Tibial artery (tissue), 4 donors: Measurements from ENCODE around the gene CDK5RAP2.
A peak's percentile ranks its signal among the peaks of the same experiment; 100 is the strongest.

ENCODE experiments used
- DNase-seq, 2 donors: peaks; one replicate each; pipeline ENCODE4 v3.0.0-alpha.2; 2019
- H3K27ac ChIP-seq, 2 donors: fragments of 200-600 bp; sonication (generic) in 1 of 2; 1 replicate in 1 of 2; 2 replicates in 1 of 2; pipeline ENCODE4 v1.5.1; 2018 to 2019; ENCODE audit warnings: mild to moderate bottlenecking in 1 of 2
- H3K27me3 ChIP-seq, 2 donors: fragments of 200-600 bp; sonication (generic) in 1 of 2; one replicate each; pipeline versions ENCODE4 v1.5.1 to v1.6.0; 2016 to 2019
- H3K36me3 ChIP-seq, 3 donors: fragments of 200-600 bp; sonication (generic) in 2 of 3; one replicate each; pipeline ENCODE4 v1.5.1; 2016 to 2019; ENCODE audit warnings: mild to moderate bottlenecking in 2 of 3
- H3K4me1 ChIP-seq, 4 donors: fragments of 200-600 bp; sonication (generic) in 2 of 4; 1 replicate in 3 of 4; 2 replicates in 1 of 4; pipeline ENCODE4 v1.5.1; 2016 to 2019
- H3K4me3 ChIP-seq, 2 donors: fragments of 200-600 bp; sonication (generic) in 1 of 2; 1 replicate in 1 of 2; 2 replicates in 1 of 2; pipeline ENCODE4 v1.5.1; 2018 to 2019; ENCODE audit warnings: mild to moderate bottlenecking in 2 of 2
- H3K9me3 ChIP-seq, 3 donors: fragments of 200-600 bp; sonication (generic) in 1 of 3; one replicate each; pipeline ENCODE4 v1.5.1; 2016 to 2019
- CTCF ChIP-seq, 2 experiments: fragments of 200-600 bp in 1 of 2; fragments of 450-650 bp in 1 of 2; IDR thresholded peaks; one replicate each; pipeline ENCODE4 v1.5.1; 2017 to 2019; ENCODE audit warnings: antibody characterized with exemption in 2 of 2, mild to moderate bottlenecking in 1 of 2, moderate library complexity in 1 of 2
- intact Hi-C: fragments of 100-400 bp; cut with DNase I; formaldehyde crosslinking; loops from one replicate; pipeline ENCODE4 v1.15.0; 2023; ENCODE audit warnings: low total_unique reads

Gene CDK5RAP2

GRCh38 chr9:120625222-120625621 lies 45.3 kb upstream of the CDK5RAP2 start:
- intact Hi-C loops = no loop called here
- TF ChIP-seq CTCF (IDR thresholded peaks at IDR 0.05) = no peak
- Histone ChIP-seq H3K4me3 (no peak overlapping the region), H3K4me1 (no peaks in the 10 kb centered on the region), H3K9me3 (no peaks in the 10 kb centered on the region), H3K27me3 (no peaks in the 10 kb centered on the region), H3K27ac (no peak overlapping the region), H3K36me3 (no peaks in the 10 kb centered on the region)
- no peak for DNase-seq

GRCh38 chr9:120622790-120623189 lies 42.8 kb upstream of the CDK5RAP2 start:
- Histone ChIP-seq H3K4me1 (no peaks in the 10 kb centered on the region), H3K9me3 (no peaks in the 10 kb centered on the region), H3K27ac (no peak overlapping the region), H3K27me3 (no peaks in the 10 kb centered on the region), H3K36me3 (peaks cover 0 to 5% (median 0%) of the 10 kb centered on the region in 3 donors), H3K4me3 (no peak overlapping the region)
- no peak for DNase-seq
- intact Hi-C loops = no loop called here
- no peak for TF ChIP-seq CTCF (IDR thresholded peaks at IDR 0.05)

GRCh38 chr9:120621941-120622340 lies 42.0 kb upstream of the CDK5RAP2 start:
- no peaks in the 10 kb centered on the region for H3K9me3 ChIP-seq

DNA sequence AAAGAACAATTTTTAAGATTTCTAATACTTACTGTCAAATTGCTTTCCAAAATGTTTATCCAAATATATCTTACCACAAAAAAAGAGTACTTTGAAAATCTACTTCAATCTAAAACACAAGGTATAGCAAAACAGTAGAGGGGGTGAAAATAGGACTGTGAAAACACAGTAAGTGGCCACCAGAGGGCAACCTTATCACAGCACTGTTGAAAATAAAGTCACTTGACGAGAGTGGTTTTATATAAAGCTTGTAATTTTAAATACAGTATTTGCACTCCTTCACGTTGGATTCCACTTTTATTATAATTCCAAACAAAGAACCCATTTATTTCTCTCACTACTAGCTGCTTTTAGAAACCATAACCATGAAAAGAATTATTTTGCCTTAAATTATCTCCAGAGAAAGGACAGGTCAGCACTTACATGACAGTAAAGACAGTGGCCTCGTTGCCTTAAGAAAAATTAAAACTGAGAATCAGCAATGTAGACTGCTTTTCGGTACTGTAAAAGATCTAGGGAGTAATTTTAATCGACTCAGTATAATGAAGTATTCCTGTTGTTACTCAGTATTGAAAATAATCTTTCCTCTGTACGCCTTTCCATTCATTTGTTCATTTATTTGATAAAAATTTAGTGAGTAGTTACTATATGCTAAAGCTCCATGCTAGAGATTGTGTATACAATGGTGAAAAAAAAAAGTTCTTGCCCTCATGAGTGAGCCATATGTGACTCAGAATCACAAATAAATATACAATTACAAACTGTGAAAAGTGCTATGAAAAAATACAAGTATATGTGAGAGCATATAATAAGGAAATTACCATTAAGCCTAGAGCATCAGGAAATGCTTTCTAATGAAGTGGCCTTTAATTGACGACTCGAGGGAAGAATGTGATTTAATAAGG lies 40.0 kb upstream of the CDK5RAP2 start:
- no peak overlapping the region for H3K4me3 ChIP-seq
- H3K27me3 ChIP-seq = no peaks in the 10 kb centered on the region
- intact Hi-C loops = no loop called here
- no peaks in the 10 kb centered on the region for H3K4me1 ChIP-seq
- no peak overlapping the region for H3K27ac ChIP-seq
- peaks cover 0 to 5% (median 0%) of the 10 kb centered on the region in 3 donors for H3K36me3 ChIP-seq
- DNase-seq = peak in 1 of 2 donors; percentile 62
- no peaks in the 10 kb centered on the region for H3K9me3 ChIP-seq
- peak; percentile 79 to 81 for TF ChIP-seq CTCF (IDR thresholded peaks at IDR 0.05)

More at GRCh38 chr9:120621941-120622340, 42.0 kb upstream of the CDK5RAP2 start:
- H3K4me1 ChIP-seq = no peaks in the 10 kb centered on the region
- H3K27ac ChIP-seq = no peak overlapping the region
- no peak for DNase-seq
- H3K4me3 ChIP-seq = no peak overlapping the region
- peaks cover 0 to 5% (median 0%) of the 10 kb centered on the region in 3 donors for H3K36me3 ChIP-seq
- intact Hi-C loops = no loop called here
- no peaks in the 10 kb centered on the region for H3K27me3 ChIP-seq
- no peak for TF ChIP-seq CTCF (IDR thresholded peaks at IDR 0.05)

DNA sequence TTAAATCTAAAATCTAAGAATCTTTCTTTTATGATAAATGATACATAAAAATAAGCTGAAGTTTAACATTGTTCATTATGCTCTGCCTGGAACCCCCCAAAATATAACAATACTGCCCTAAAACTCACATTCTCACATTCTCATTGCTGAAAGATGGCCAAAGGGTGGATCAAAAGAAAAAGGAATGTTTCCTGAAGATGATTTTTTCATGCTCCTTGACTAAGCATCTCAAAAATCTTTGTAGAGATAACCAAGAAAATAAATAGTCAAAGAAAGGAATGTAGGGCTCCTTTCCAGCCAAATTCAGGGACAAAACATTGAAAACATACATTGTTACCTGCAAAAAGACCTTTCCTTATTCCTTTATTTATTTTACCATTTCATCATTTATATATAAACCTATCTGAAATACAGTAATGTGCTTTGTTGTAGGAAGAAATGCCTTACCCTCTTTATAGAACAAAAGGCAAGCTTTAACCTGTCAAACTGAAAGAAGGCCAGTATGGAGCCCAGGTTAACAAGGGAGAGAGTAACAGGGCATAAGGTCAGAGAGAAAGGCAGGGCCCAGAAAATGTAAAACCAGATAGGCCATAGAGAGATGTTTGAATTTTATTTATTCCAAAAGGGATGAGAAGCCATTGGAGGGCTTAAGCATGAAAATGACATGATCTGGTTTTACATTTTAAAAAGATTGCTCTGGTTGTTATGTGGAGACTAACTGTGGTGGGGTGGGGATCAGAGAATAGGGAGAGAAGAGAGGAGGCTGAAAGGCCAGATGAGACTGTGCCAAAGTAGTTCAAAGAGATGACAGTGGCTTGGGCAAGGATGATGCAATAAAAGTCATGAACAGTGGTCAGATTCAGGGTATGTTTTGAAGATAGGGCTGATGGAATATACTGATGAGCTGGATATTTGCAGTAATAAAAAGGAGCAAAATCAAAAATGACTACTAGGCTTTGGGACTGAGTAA lies 37.3 kb upstream of the CDK5RAP2 start:
- Histone ChIP-seq H3K9me3 (no peaks in the 10 kb centered on the region), H3K27me3 (no peaks in the 10 kb centered on the region), H3K36me3 (peaks cover 0 to 5% (median 0%) of the 10 kb centered on the region in 3 donors), H3K4me1 (no peaks in the 10 kb centered on the region), H3K4me3 (no peak overlapping the region), H3K27ac (no peak overlapping the region)
- no peak for DNase-seq
- no peak for TF ChIP-seq CTCF (IDR thresholded peaks at IDR 0.05)
- intact Hi-C loops = no loop called here
